ENCODE measurements around the gene TNIP3.

TNIP3 gene

GRCh38 chr4:121139533-121140222, 24.4 kb downstream of the TNIP3 start:
- no peak for DNase-seq

GRCh38 chr4:121138039-121138825, 25.9 kb downstream of the TNIP3 start:
- DNase-seq: no peak

- DNase-seq: no peak
Measured at GRCh38 chr4:121130326-121130660, 33.8 kb downstream of the TNIP3 start.

GRCh38 chr4:121129606-121130325, 34.4 kb downstream of the TNIP3 start:
- DNase-seq: no peak

GRCh38 chr4:121127100-121127499, 37.0 kb downstream of the TNIP3 start:
- no peak for DNase-seq

GRCh38 chr4:121126449-121127006, 37.6 kb downstream of the TNIP3 start:
- DNase-seq: no peak

GRCh38 chr4:121125498-121125885, 38.6 kb downstream of the TNIP3 start:
- DNase-seq: no peak

- DNase-seq: no peak
Measured at GRCh38 chr4:121122661-121123060, 41.5 kb downstream of the TNIP3 start.

- DNase-seq: no peak
Measured at GRCh38 chr4:121119715-121120114, 44.4 kb downstream of the TNIP3 start.

GRCh38 chr4:121118344-121118743, 45.8 kb downstream of the TNIP3 start:
- no peak for DNase-seq

GRCh38 chr4:121114756-121115155, 49.4 kb downstream of the TNIP3 start:
- no peak for DNase-seq

GRCh38 chr4:121112530-121112929, 51.6 kb downstream of the TNIP3 start:
- DNase-seq: no peak

- no peak for DNase-seq
Measured at GRCh38 chr4:121108557-121108956, 55.6 kb downstream of the TNIP3 start.

- DNase-seq: no peak
Measured at GRCh38 chr4:121107507-121107906, 56.6 kb downstream of the TNIP3 start.

GRCh38 chr4:121100093-121100775, 63.9 kb downstream of the TNIP3 start:
- no peak for DNase-seq

GRCh38 chr4:121098266-121098665, 65.9 kb downstream of the TNIP3 start:
- DNase-seq: no peak

- DNase-seq: no peak
Measured at GRCh38 chr4:121096629-121097028, 67.5 kb downstream of the TNIP3 start.

- no peak for DNase-seq
Measured at GRCh38 chr4:121096191-121096590, 67.9 kb downstream of the TNIP3 start.

- DNase-seq: no peak
Measured at GRCh38 chr4:121094297-121094966, 69.7 kb downstream of the TNIP3 start.

GRCh38 chr4:121093261-121093660, 70.9 kb downstream of the TNIP3 start:
- DNase-seq: no peak

GRCh38 chr4:121091941-121092340, 72.2 kb downstream of the TNIP3 start:
- no peak for DNase-seq

Measured in nucleus accumbens (tissue), 56 donors.